Jurkat, Clone E6-1 (cell line): Measurements from ENCODE around the gene PDZD8.
A peak's percentile ranks its signal among the peaks of the same experiment; 100 is the strongest.

ENCODE experiments used
- DNase-seq: peaks from one replicate; pipeline ENCODE4 v3.0.0-alpha.2; 2011; ENCODE audit warnings: low read depth, low spot score
- H3K4me3 ChIP-seq: 2 replicates; pipeline ENCODE4 v1.5.1; 2011; ENCODE audit warnings: mild to moderate bottlenecking, low read length, control low read depth, moderate library complexity

The PDZD8 gene

GRCh38 chr10:117353684-117354083, 21.6 kb downstream of the PDZD8 start:
- no peak for DNase-seq
- no peak overlapping the region for H3K4me3 ChIP-seq

GRCh38 chr10:117352724-117353123, 22.5 kb downstream of the PDZD8 start:
- DNase-seq, result no peak

DNA sequence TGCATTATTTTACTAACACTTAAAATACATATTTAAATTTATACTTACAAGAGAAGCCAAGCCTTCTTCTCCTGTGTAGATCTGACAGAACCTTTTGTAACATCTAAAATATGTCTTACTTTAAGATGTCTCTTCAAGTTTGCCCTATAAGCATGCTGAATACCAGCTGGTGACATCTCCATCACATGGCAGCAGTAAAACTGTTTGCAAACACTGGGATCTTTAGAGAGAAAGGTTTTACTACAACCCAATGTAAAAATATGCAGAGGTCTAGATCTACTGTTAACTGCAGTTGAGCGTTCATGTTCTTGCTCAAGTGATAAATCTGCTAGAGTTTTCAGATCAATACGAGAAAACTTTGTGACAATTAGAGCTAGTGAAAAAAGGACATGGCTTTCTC, 23.2 kb downstream of the PDZD8 start:
- DNase-seq, result no peak
- no peak overlapping the region for H3K4me3 ChIP-seq

More at GRCh38 chr10:117352724-117353123, 22.5 kb downstream of the PDZD8 start:
- H3K4me3 ChIP-seq, result no peak overlapping the region

GRCh38 chr10:117351558-117351957, 23.7 kb downstream of the PDZD8 start:
- no peak overlapping the region for H3K4me3 ChIP-seq
- DNase-seq, result no peak

DNA sequence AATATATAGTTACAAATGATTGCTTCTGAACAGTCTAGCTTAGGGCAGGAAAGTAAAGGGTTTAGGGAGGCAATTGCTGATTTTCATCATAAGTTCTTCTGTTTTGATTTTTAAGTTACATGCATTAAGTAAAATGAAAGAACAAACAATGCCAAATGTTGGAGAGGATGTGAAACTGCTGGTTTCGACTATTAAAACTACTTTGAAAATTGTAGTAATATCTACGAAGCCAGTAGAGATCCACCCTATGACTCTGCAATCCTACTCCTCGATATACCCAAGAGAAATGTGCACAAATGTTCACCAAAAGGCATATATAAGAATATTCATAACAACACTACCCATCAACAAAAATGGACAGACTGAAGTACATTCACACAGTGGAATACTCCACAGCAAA, 24.3 kb downstream of the PDZD8 start:
- H3K4me3 ChIP-seq, result no peak overlapping the region
- DNase-seq, result no peak

DNA sequence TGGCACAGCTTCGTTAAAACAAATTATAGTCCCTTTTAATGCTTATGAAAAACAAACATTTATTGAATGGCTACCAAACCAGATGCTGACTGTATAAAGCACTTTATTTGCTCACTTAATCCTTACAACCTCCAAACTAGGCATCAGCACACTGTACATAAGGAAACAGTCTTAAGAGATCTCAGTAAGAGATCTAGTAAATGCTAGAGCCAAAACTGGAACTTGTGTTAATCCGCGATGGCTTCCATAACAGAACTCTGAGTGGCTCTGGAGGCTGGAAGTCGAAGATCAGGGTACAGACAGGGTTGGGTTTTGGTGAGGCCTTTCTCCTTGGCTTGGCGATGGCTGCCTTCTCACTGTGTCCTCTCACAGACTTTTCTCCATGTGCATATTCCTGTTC, 27.0 kb downstream of the PDZD8 start:
- no peak for DNase-seq
- H3K4me3 ChIP-seq, result no peak overlapping the region

DNA sequence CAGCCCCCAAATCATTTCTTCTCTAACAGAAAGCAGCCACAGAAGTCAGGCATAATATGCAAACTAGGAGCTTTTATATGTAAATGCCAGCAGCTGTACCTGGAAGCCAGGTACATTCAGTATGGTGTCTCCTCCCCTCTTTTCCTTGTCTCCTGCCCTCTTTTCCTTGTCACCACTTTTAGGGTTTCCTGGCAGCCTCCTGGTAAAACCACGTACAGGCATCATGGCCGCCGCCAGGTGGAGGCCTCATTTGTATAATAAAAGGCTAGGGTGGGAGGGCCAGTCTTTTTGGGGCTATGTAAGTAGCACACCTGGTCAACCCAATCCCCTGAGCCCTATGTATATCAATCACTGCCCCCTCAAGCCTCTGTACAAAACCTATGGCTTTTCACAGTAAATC, 28.7 kb downstream of the PDZD8 start:
- H3K4me3 ChIP-seq, result no peak overlapping the region
- no peak for DNase-seq

- no peak overlapping the region for H3K4me3 ChIP-seq
- no peak for DNase-seq
Observed at GRCh38 chr10:117345143-117345542, 30.1 kb downstream of the PDZD8 start.

DNA sequence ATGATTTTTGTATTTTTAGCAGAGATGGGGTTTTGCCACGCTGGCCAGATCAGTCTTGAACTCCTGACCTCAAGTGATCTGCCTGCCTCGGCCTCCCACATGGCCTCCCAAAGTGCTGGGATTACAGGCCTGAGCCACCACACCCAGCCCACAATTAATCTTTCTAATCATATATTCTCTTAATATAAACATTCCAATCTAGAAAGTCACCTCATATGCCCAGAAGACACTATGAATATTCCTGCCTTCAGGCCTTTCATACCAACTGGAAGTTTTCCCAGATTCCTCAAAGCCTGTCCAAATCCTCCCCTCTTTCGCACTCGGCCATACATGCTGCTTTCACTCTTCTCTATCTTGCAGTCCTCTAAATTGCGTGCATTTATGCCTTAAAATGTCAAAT, 32.6 kb downstream of the PDZD8 start:
- no peak for DNase-seq
- H3K4me3 ChIP-seq, result no peak overlapping the region

GRCh38 chr10:117341061-117341460, 34.2 kb downstream of the PDZD8 start:
- DNase-seq, result no peak
- no peak overlapping the region for H3K4me3 ChIP-seq

DNA sequence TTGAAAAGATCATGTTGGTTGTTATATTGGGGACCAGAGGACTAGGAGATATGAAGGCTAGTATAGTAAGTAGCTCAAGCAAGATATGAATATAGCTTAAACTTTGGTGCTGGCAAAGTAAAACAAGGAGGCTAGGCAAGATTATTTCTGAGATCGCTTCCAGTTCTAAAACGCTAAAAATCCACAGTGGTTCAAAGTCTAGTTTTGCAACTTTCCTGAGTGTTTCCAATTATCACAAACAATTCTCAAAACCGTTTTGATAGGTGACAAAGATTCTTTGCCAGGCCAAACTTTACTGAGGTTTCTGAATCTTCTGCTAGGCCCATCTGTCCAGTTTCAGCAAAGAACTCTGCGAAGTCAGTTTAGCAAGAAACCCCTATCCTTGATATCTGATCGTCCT, 35.3 kb downstream of the PDZD8 start:
- DNase-seq, result no peak
- H3K4me3 ChIP-seq, result no peak overlapping the region

DNA sequence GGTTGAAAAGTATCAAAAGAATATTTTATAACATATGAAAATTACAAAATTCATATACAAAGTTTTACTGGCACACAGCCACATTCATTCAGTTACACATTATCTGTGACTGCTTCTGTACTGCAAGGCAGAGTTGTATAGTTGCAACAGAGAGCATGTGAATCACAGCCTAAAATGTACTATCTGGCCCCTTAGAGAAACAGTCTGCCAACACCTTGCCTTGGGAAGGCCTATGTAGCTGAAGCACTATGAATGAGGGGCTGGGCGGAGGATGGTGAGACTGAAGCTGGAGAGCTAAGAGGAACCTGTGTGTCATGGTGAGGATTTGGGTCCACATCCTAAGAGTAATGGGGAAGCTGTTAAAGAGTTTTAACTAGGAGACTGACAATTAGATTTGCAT, 35.7 kb downstream of the PDZD8 start:
- no peak for DNase-seq

GRCh38 chr10:117334926-117335325, 40.3 kb downstream of the PDZD8 start:
- H3K4me3 ChIP-seq, result no peak overlapping the region
- no peak for DNase-seq

More for the DNA sequence above, 35.7 kb downstream of the PDZD8 start:
- no peak overlapping the region for H3K4me3 ChIP-seq

GRCh38 chr10:117334066-117334465, 41.2 kb downstream of the PDZD8 start:
- no peak for DNase-seq

GRCh38 chr10:117327262-117327661, 48.0 kb downstream of the PDZD8 start:
- DNase-seq, result no peak
- no peak overlapping the region for H3K4me3 ChIP-seq

More at GRCh38 chr10:117334066-117334465, 41.2 kb downstream of the PDZD8 start:
- H3K4me3 ChIP-seq, result no peak overlapping the region

- no peak for DNase-seq
- H3K4me3 ChIP-seq, result no peak overlapping the region
Observed at GRCh38 chr10:117324367-117324766, 50.9 kb downstream of the PDZD8 start.

DNA sequence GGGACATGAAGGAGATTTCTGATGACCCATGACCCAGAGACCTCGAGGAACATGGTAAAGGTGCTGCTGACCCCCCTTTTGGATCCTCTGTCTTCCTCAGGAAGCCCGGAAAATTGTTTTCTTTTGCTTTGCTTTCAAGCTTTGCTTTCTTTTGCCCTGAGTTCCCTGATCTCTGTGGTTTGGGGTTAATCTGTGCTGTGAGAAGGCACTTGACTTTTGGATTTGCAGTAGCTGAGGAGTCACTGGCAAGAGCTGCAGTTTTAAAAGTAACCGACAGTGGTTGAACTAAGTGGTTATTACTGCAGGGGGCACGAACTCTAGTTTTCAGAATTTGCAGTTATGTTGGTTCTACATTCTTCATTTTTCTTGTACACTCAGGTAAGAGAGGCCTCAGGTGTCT, 53.0 kb downstream of the PDZD8 start:
- no peak overlapping the region for H3K4me3 ChIP-seq
- peak; percentile 9 for DNase-seq

GRCh38 chr10:117320050-117320665, 55.1 kb downstream of the PDZD8 start:
- DNase-seq, result peak; percentile 37
- H3K4me3 ChIP-seq, result no peak overlapping the region

- peak; percentile 17 for DNase-seq
- H3K4me3 ChIP-seq, result no peak overlapping the region
Observed at GRCh38 chr10:117318909-117319308, 56.3 kb downstream of the PDZD8 start.

GRCh38 chr10:117316701-117317100, 58.5 kb downstream of the PDZD8 start:
- DNase-seq, result no peak
- H3K4me3 ChIP-seq, result no peak overlapping the region

- H3K4me3 ChIP-seq, result no peak overlapping the region
- no peak for DNase-seq
Observed at GRCh38 chr10:117313641-117314040, 61.6 kb downstream of the PDZD8 start.
